Mammary epithelial cell (primary cell): Measurements from ENCODE around the gene CELSR2.

ENCODE experiments used
- CTCF ChIP-seq, 2 donors: IDR thresholded peaks in 1 of 2; conservative IDR thresholded peaks in 1 of 2; 2 replicates each; pipeline ENCODE4 v1.5.1; 2011 to 2012; ENCODE audit warnings: inconsistent platforms in 2 of 2, low read length in 2 of 2, mild to moderate bottlenecking in 2 of 2, control low read depth in 1 of 2, low read depth in 1 of 2; ENCODE audit not compliant: insufficient read depth in 1 of 2; ENCODE audit errors: extremely low read depth in 1 of 2
- EZH2 ChIP-seq: IDR thresholded peaks from 2 replicates; pipeline ENCODE4 v1.6.1; 2012; ENCODE audit warnings: low read length, inconsistent platforms, borderline replicate concordance

- TF ChIP-seq CTCF (conservative IDR thresholded peaks at IDR 0.05 in 1 of 2, IDR thresholded peaks at IDR 0.05 in 1 of 2; ENCODE audit: extremely low read depth in 1 of 2, insufficient read depth in 1 of 2, low read depth in 1 of 2, low read length in 2 of 2), result no peak
- TF ChIP-seq EZH2, result no peak
These were observed 11.7 kb downstream of the CELSR2 start for GRCh38 chr1:109261006-109261405.
